Lung (tissue), 12 donors: Measurements from ENCODE around the gene EGR1. TPM values are rescaled to one million over a fixed set of nuclear protein-coding genes. Genes with fewer than 3 reads are reported as not detected.
"Not testable (repeated sequence)": the region's sequence is repeated elsewhere in the genome, so short reads cannot be mapped to it uniquely, and the experiment has no call there.

ENCODE experiments used
- ATAC-seq: fragments of 200-7000 bp; cut with Tn5 transposase; one replicate; pipeline ENCODE4 v1.9.1; 2020; ENCODE audit warnings: moderate number of reproducible peaks; ENCODE audit not compliant: insufficient read depth, low FRiP score
- DNase-seq, 3 donors: peaks; one replicate each; pipeline ENCODE4 v3.0.0-alpha.2; 2013 to 2017
- H3K27ac ChIP-seq, 2 donors: one replicate each; pipeline ENCODE4 v1.5.1; 2013; ENCODE audit warnings: mild to moderate bottlenecking in 2 of 2, moderate library complexity in 2 of 2, control low read depth in 1 of 2, inconsistent platforms in 1 of 2, low read depth in 1 of 2, low read length in 1 of 2
- H3K27me3 ChIP-seq, 3 donors: one replicate each; pipeline ENCODE4 v1.5.1; 2013; ENCODE audit warnings: low read length in 2 of 3; ENCODE audit not compliant: control insufficient read depth in 3 of 3, insufficient read depth in 3 of 3
- H3K36me3 ChIP-seq, 4 donors: one replicate each; pipeline ENCODE4 v1.5.1; 2013; ENCODE audit warnings: low read length in 4 of 4, mild to moderate bottlenecking in 1 of 4, moderate library complexity in 1 of 4; ENCODE audit not compliant: control insufficient read depth in 4 of 4, insufficient read depth in 4 of 4
- H3K4me1 ChIP-seq, 5 donors: one replicate each; pipeline ENCODE4 v1.5.1; 2013; ENCODE audit warnings: low read length in 5 of 5, mild to moderate bottlenecking in 2 of 5, moderate library complexity in 1 of 5; ENCODE audit not compliant: control insufficient read depth in 5 of 5, insufficient read depth in 5 of 5
- H3K4me3 ChIP-seq: one replicate; pipeline ENCODE4 v1.5.1; 2013; ENCODE audit warnings: mild to moderate bottlenecking, control low read depth, moderate library complexity
- H3K9ac ChIP-seq, 2 donors: one replicate each; pipeline ENCODE4 v1.5.1; 2013; ENCODE audit warnings: low read length in 2 of 2, control low read depth in 1 of 2; ENCODE audit not compliant: insufficient read depth in 1 of 2
- H3K9me3 ChIP-seq, 4 donors: one replicate each; pipeline ENCODE4 v1.5.1; 2013; ENCODE audit warnings: low read length in 3 of 4, mild to moderate bottlenecking in 1 of 4, moderate library complexity in 1 of 4; ENCODE audit not compliant: control insufficient read depth in 4 of 4, insufficient read depth in 3 of 4
- WGBS, 2 donors: extraction: QIAGEN DNeasy Blood & Tissue Kit; methylation state at CpG; one replicate each; pipeline ENCODE4 v1.1.7; 2013; 5-methylcytosine and 5-hydroxymethylcytosine counted together
- polyA plus RNA-seq, 2 donors: library from polyadenylated mRNA; stranded (reverse); fragments of 200-250 nt; gene quantifications; one replicate each; pipeline ENCODE4 v1.2.1, GENCODE V29; 2013
- total RNA-seq, 2 donors: library from RNA; depleted of rRNA in 1 of 2; stranded (reverse); fragments of >200 nt in 1 of 2; gene quantifications; one replicate each; pipeline ENCODE4 v1.2.1, GENCODE V29; 2014 to 2021
- TF ChIP-seq, protein P1 (sequence below): IDR thresholded peaks from 2 replicates; pipeline ENCODE4 v1.5.1; 2012; ENCODE audit warnings: mild to moderate bottlenecking; ENCODE audit errors: control extremely low read depth, extremely low read depth
- donor health status: control.
- donor health status: control.
- donor health status: Bipolar disorder and iron deficiency.
- donor health status: healthy.
- donor health status: DM: yes; HTN: yes; CAD: no.

The EGR1 gene
- total and polyA plus RNA-seq, 4 donors: 15.8 to 126 (median 30.7) TPM

DNA sequence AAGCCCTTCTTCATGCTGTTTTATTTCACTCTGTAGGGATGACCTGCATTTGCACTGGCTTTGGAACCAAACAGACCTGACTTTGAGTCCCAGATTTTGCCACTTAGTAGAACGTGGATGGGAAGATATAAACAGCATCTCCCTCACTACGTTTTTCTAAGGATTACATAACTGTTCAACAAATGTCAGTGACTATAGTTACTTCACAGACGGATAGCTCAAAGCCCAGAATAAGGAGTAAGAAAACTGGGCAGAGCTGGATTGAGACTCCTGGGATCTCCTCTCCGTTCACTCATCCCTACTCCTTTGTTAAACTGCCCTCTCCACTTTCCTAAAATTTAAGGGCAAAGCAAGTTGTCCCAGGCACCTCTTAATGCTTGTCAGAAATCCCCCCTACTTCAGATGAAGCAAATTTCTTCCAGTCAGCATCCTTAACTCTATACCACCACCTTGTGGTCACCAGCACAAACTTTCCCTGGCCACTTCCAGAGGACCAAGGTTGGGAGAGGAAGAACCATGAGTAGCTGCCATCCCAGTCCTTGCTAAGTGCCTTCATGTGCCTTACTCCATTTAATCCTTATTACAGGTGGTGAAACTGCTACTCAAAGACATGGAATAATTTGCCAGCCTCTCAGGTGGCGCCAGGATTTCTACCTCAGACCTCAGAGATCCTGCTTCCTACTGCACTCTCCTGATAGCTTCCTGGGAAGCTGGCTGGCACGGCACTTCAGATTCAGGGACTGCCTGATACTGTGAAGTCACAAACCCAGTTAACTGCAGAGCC, 38.4 kb downstream of the EGR1 start:
- Histone ChIP-seq H3K4me3 (no peak overlapping the region), H3K9ac (no peak overlapping the region), H3K4me1 (peaks cover 0 to 2% (median 0%) of the 10 kb centered on the region in 5 donors), H3K27me3 (no peaks in the 10 kb centered on the region), H3K9me3 (no peaks in the 10 kb centered on the region), H3K27ac (peak overlapping the region in 1 of 2 donors; percentile 17), H3K36me3 (peaks cover 7 to 15% (median 8%) of the 10 kb centered on the region in 4 donors)
- 32 to 43% methylated on average over 6 of the region's 6 CpGs for WGBS, 2 donors
- peak; percentile 59 to 88 (median 80) for DNase-seq
- ATAC-seq: peak; percentile 75
- TF ChIP-seq, protein P1, sequence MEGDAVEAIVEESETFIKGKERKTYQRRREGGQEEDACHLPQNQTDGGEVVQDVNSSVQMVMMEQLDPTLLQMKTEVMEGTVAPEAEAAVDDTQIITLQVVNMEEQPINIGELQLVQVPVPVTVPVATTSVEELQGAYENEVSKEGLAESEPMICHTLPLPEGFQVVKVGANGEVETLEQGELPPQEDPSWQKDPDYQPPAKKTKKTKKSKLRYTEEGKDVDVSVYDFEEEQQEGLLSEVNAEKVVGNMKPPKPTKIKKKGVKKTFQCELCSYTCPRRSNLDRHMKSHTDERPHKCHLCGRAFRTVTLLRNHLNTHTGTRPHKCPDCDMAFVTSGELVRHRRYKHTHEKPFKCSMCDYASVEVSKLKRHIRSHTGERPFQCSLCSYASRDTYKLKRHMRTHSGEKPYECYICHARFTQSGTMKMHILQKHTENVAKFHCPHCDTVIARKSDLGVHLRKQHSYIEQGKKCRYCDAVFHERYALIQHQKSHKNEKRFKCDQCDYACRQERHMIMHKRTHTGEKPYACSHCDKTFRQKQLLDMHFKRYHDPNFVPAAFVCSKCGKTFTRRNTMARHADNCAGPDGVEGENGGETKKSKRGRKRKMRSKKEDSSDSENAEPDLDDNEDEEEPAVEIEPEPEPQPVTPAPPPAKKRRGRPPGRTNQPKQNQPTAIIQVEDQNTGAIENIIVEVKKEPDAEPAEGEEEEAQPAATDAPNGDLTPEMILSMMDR: peak; percentile 79

DNA sequence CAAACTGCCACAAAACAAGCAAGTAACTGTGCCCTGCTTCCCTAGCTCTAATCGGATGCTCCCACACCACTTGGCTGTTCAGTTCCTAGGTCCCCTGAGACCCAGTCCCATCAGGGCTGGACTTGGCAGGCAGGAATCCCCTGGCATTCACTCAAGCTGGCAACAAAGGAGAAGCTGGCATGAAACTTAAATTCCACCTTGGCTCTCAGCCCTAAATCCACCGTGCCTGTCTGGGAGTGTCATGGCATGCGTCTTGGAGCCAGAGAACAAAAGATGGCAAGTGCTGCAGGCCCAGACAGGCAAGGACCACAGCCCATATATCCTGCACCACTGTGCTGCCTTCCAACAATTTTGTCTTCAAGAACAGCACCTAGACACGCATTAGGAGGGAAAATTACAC, 39.5 kb downstream of the EGR1 start:
- DNase-seq (peak in 1 of 3 donors; percentile 17), ATAC-seq (no peak)
- no peak overlapping the region for H3K4me3 ChIP-seq
- TF ChIP-seq, protein P1: no peak
- no peak overlapping the region for H3K9ac ChIP-seq
- H3K27me3 ChIP-seq: no peaks in the 10 kb centered on the region
- WGBS, 2 donors: 45 to 75% methylated on average over 4 of the region's 4 CpGs
- H3K9me3 ChIP-seq: no peaks in the 10 kb centered on the region
- H3K36me3 ChIP-seq: peaks cover 9 to 22% (median 14%) of the 10 kb centered on the region in 4 donors
- H3K27ac ChIP-seq: peak overlapping the region in 1 of 2 donors; percentile 15
- peaks cover 0 to 2% (median 0%) of the 10 kb centered on the region in 5 donors for H3K4me1 ChIP-seq

GRCh38 chr5:138506370-138507306, 41.4 kb downstream of the EGR1 start:
- peak in 2 of 3 donors; percentile 51 to 56 for DNase-seq
- 81 to 89% methylated on average over 10 of the region's 10 CpGs for WGBS, 2 donors
- H3K9me3 ChIP-seq: no peaks in the 10 kb centered on the region
- H3K36me3 ChIP-seq: peaks cover 16 to 31% (median 19%) of the 10 kb centered on the region in 4 donors
- H3K27me3 ChIP-seq: no peaks in the 10 kb centered on the region
- peaks cover 0 to 2% (median 0%) of the 10 kb centered on the region in 5 donors for H3K4me1 ChIP-seq
- no peak overlapping the region for H3K4me3 ChIP-seq
- no peak overlapping the region for H3K9ac ChIP-seq
- no peak for ATAC-seq
- TF ChIP-seq, protein P1: no peak
- H3K27ac ChIP-seq: peak overlapping the region in 1 of 2 donors; percentile 26

DNA sequence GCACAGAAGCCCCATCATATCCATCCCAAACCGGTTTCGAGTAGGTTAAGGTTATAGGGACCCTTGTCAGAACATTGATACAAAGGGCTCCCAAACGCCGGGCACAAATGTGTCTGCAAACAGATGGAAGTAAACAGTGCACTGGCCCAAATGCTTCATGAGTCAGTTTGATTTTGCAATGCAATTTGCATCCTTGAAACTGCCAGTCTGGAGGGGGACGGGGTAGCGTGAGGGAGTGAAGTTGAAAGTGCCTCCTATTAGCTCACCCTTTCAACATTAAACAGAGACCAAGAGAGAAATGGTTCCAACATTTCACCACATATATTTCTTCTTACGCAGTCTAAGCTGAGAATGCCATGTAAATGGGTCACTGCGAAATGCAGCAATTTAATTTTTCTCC, 42.2 kb downstream of the EGR1 start:
- not testable (repeated sequence) for H3K27me3 ChIP-seq, H3K4me3 ChIP-seq, H3K9ac ChIP-seq, H3K9me3 ChIP-seq, H3K4me1 ChIP-seq, DNase-seq, H3K27ac ChIP-seq
- ATAC-seq: peak; percentile 75
- H3K36me3 ChIP-seq: peaks cover 17 to 35% (median 23%) of the 10 kb centered on the region in 4 donors
- WGBS, 2 donors: 35 to 60% methylated on average over 8 of the region's 8 CpGs
